Loucy (cell line): Measurements from ENCODE around the gene CDHR2.

Experiments used
- H2AFZ ChIP-seq: fragments of 200-600 bp; sonication (generic); 2 replicates; pipeline ENCODE4 v1.6.0; 2016; ENCODE audit warnings: antibody characterized with exemption, mild to moderate bottlenecking, low read length, moderate library complexity
- H3F3A ChIP-seq: fragments of 200-600 bp; 2 replicates; pipeline ENCODE4 v1.6.0; 2016; ENCODE audit warnings: antibody characterized with exemption, low read depth, mild to moderate bottlenecking
- H3K27me3 ChIP-seq: fragments of 200-600 bp; sonication (generic); 2 replicates; pipeline ENCODE4 v1.6.1; 2014; ENCODE audit warnings: low read length, mild to moderate bottlenecking; ENCODE audit not compliant: insufficient read depth, poor library complexity, severe bottlenecking
- H3K36me3 ChIP-seq: fragments of 200-600 bp; sonication (generic); 2 replicates; pipeline ENCODE4 v1.6.1; 2016; ENCODE audit warnings: low read length; ENCODE audit not compliant: insufficient read depth
- H3K4me1 ChIP-seq: fragments of 200-600 bp; sonication (generic); 2 replicates; pipeline ENCODE4 v1.5.1; 2014; ENCODE audit warnings: low read length, mild to moderate bottlenecking; ENCODE audit not compliant: insufficient read depth, poor library complexity, severe bottlenecking
- H3K4me2 ChIP-seq: fragments of 200-600 bp; sonication (generic); 2 replicates; pipeline ENCODE4 v1.6.0; 2014; ENCODE audit warnings: antibody characterized with exemption, low read length, low read depth, mild to moderate bottlenecking; ENCODE audit not compliant: poor library complexity, severe bottlenecking
- H3K4me3 ChIP-seq: fragments of 200-600 bp; sonication (generic); 2 replicates; pipeline ENCODE4 v1.5.1; 2014; ENCODE audit warnings: low read length, mild to moderate bottlenecking, mixed read lengths; ENCODE audit not compliant: poor library complexity, severe bottlenecking
- H3K79me2 ChIP-seq: fragments of 200-600 bp; sonication (generic); 2 replicates; pipeline ENCODE4 v1.6.1; 2014; ENCODE audit warnings: low read length; ENCODE audit not compliant: insufficient read depth
- H3K9ac ChIP-seq: fragments of 200-600 bp; sonication (generic); 2 replicates; pipeline ENCODE4 v1.6.0; 2014; ENCODE audit warnings: mild to moderate bottlenecking, low read depth, low read length, moderate library complexity; ENCODE audit not compliant: poor library complexity, severe bottlenecking
- H3K9me2 ChIP-seq: fragments of 200-600 bp; sonication (generic); replicated peaks from 2 replicates; pipeline ENCODE4 v1.6.1; 2016; ENCODE audit warnings: low read depth, low read length, mixed read lengths
- H3K9me3 ChIP-seq: fragments of 200-600 bp; sonication (generic); 2 replicates; pipeline ENCODE4 v1.6.1; 2014; ENCODE audit warnings: mild to moderate bottlenecking, antibody characterized with exemption, low read length, low read depth; ENCODE audit not compliant: insufficient read depth
- H4K20me1 ChIP-seq: fragments of 200-600 bp; sonication (generic); 2 replicates; pipeline ENCODE4 v1.6.0; 2014; ENCODE audit warnings: antibody characterized with exemption, low read length, mild to moderate bottlenecking; ENCODE audit not compliant: insufficient read depth, poor library complexity, severe bottlenecking
- EZH2phosphoT487 ChIP-seq: fragments of 200-600 bp; IDR thresholded peaks from 2 replicates; pipeline ENCODE4 v1.6.1; 2018; ENCODE audit warnings: antibody characterized with exemption, mild to moderate bottlenecking, moderate library complexity, borderline replicate concordance
- TF ChIP-seq, protein P1 (sequence below): fragments of 200-600 bp; sonication (generic); conservative IDR thresholded peaks from 2 replicates; pipeline ENCODE4 v1.5.1; 2014; ENCODE audit warnings: mild to moderate bottlenecking, antibody characterized with exemption, low read length

The CDHR2 gene

GRCh38 chr5:176633598-176633997 is 84.5 kb downstream of the CDHR2 start:
- H3K9me3 ChIP-seq = no peaks in the 10 kb centered on the region
- H3K27me3 ChIP-seq = no peaks in the 10 kb centered on the region
- H3K4me1 ChIP-seq = no peaks in the 10 kb centered on the region
- no peaks in the 10 kb centered on the region for H3K79me2 ChIP-seq
- H3K4me2 ChIP-seq = no peak overlapping the region
- H3K4me3 ChIP-seq = no peak overlapping the region
- TF ChIP-seq, protein P1, sequence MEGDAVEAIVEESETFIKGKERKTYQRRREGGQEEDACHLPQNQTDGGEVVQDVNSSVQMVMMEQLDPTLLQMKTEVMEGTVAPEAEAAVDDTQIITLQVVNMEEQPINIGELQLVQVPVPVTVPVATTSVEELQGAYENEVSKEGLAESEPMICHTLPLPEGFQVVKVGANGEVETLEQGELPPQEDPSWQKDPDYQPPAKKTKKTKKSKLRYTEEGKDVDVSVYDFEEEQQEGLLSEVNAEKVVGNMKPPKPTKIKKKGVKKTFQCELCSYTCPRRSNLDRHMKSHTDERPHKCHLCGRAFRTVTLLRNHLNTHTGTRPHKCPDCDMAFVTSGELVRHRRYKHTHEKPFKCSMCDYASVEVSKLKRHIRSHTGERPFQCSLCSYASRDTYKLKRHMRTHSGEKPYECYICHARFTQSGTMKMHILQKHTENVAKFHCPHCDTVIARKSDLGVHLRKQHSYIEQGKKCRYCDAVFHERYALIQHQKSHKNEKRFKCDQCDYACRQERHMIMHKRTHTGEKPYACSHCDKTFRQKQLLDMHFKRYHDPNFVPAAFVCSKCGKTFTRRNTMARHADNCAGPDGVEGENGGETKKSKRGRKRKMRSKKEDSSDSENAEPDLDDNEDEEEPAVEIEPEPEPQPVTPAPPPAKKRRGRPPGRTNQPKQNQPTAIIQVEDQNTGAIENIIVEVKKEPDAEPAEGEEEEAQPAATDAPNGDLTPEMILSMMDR = no peak
- TF ChIP-seq EZH2phosphoT487 = no peak
- H4K20me1 ChIP-seq = no peaks in the 10 kb centered on the region
- H3F3A ChIP-seq = no peaks in the 10 kb centered on the region
- no peaks in the 10 kb centered on the region for H3K36me3 ChIP-seq
- no peak overlapping the region for H2AFZ ChIP-seq
- H3K9ac ChIP-seq = no peak overlapping the region
- H3K9me2 ChIP-seq = no peaks in the 10 kb centered on the region

- H4K20me1 ChIP-seq = no peaks in the 10 kb centered on the region
- H3K79me2 ChIP-seq = no peaks in the 10 kb centered on the region
- H3K4me3 ChIP-seq = no peak overlapping the region
- no peaks in the 10 kb centered on the region for H3K9me2 ChIP-seq
- H3K36me3 ChIP-seq = no peaks in the 10 kb centered on the region
- no peaks in the 10 kb centered on the region for H3K9me3 ChIP-seq
- no peaks in the 10 kb centered on the region for H3K27me3 ChIP-seq
- no peak overlapping the region for H3K9ac ChIP-seq
- H3F3A ChIP-seq = no peaks in the 10 kb centered on the region
- H3K4me2 ChIP-seq = no peak overlapping the region
- H2AFZ ChIP-seq = no peak overlapping the region
- no peaks in the 10 kb centered on the region for H3K4me1 ChIP-seq
- TF ChIP-seq EZH2phosphoT487 = no peak
- TF ChIP-seq, protein P1 = no peak
Observed at GRCh38 chr5:176636426-176636825, 87.3 kb downstream of the CDHR2 start.

DNA sequence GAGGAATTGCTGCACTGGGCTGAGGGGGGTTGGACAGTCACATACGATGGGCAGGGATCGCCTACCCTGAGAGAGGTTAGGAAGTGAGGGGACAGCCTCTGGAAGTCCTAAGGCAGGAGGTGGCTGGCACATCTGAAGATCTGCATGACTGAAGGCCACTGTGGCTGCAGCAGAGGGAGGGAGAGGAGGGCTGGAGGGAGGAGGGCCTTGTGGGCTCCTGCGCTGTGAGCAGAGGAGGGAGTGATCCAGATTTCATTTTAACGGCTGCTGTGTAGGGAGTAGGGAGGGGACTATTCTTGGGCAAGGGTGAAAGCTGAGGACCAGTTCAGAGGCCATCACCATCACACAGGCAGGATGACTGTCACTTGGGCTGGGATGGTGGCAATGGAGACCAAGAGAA is 88.4 kb downstream of the CDHR2 start:
- Histone ChIP-seq H3K9me3 (no peaks in the 10 kb centered on the region), H3K4me1 (no peaks in the 10 kb centered on the region), H3K9me2 (no peaks in the 10 kb centered on the region), H3K4me2 (no peak overlapping the region), H3K9ac (no peak overlapping the region), H3K36me3 (no peaks in the 10 kb centered on the region), H3K27me3 (no peaks in the 10 kb centered on the region), H3F3A (no peaks in the 10 kb centered on the region), H3K4me3 (no peak overlapping the region), H2AFZ (no peak overlapping the region), H4K20me1 (no peaks in the 10 kb centered on the region), H3K79me2 (no peaks in the 10 kb centered on the region)
- TF ChIP-seq, protein P1 = no peak
- TF ChIP-seq EZH2phosphoT487 = no peak
